Gastroesophageal sphincter (tissue), 4 donors: Measurements from ENCODE around the gene TMA7. TPM values are rescaled to one million over a fixed set of nuclear protein-coding genes. Genes with fewer than 3 reads are reported as not detected.

Experiments used
- ATAC-seq: fragments of 150-250 bp; one replicate; pipeline ENCODE4 v1.9.1; 2016; ENCODE audit warnings: mild to moderate bottlenecking, moderate library complexity
- H3K27ac ChIP-seq, 4 donors: fragments of 200-600 bp; sonication (generic) in 3 of 4; 1 replicate in 3 of 4; 2 replicates in 1 of 4; pipeline ENCODE4 v1.5.1; 2016 to 2019
- H3K27me3 ChIP-seq: fragments of 200-600 bp; sonication (generic); one replicate; pipeline ENCODE4 v1.5.1; 2019
- H3K36me3 ChIP-seq, 2 donors: fragments of 200-600 bp; sonication (generic); one replicate each; pipeline ENCODE4 v1.5.1; 2019; ENCODE audit warnings: control low read depth in 1 of 2
- H3K4me1 ChIP-seq, 3 donors: fragments of 200-600 bp; sonication (generic); 1 replicate in 2 of 3; 2 replicates in 1 of 3; pipeline ENCODE4 v1.5.1; 2016 to 2019; ENCODE audit warnings: control low read depth in 2 of 3
- H3K4me3 ChIP-seq, 2 donors: fragments of 200-600 bp; sonication (generic); one replicate each; pipeline ENCODE4 v1.5.1; 2019; ENCODE audit warnings: mild to moderate bottlenecking in 1 of 2, moderate library complexity in 1 of 2
- H3K9me3 ChIP-seq, 3 donors: fragments of 200-600 bp; sonication (generic); one replicate each; pipeline ENCODE4 v1.5.1; 2017 to 2019; ENCODE audit warnings: control low read depth in 2 of 3
- EP300 ChIP-seq: sonication (generic); formaldehyde crosslinking; IDR thresholded peaks from one replicate; pipeline ENCODE4 v1.6.1; 2017; ENCODE audit warnings: antibody characterized with exemption, mild to moderate bottlenecking
- POLR2A ChIP-seq, 2 donors: fragments of 450-650 bp; IDR thresholded peaks; one replicate each; pipeline ENCODE4 v1.6.1; 2017; ENCODE audit warnings: antibody characterized with exemption in 2 of 2, mild to moderate bottlenecking in 2 of 2, moderate library complexity in 1 of 2
- POLR2AphosphoS5 ChIP-seq: sonication (generic); formaldehyde crosslinking; IDR thresholded peaks from one replicate; pipeline ENCODE4 v1.6.1; 2017; ENCODE audit warnings: antibody characterized with exemption
- WGBS, 2 donors: methylation state at CpG; one replicate each; pipeline ENCODE4 v1.1.5; 2018; ENCODE audit warnings: low coverage in 1 of 2; 5-methylcytosine and 5-hydroxymethylcytosine counted together
- total RNA-seq, 4 donors: library from RNA; depleted of rRNA; stranded (reverse); fragments of >200 nt; gene quantifications; one replicate each; pipeline ENCODE4 v1.1.0, GENCODE V29; 2016
- TF ChIP-seq, protein P1 (sequence below), 4 experiments: fragments of 200-600 bp in 2 of 4; fragments of 450-650 bp in 2 of 4; sonication (generic) in 1 of 4; IDR thresholded peaks; one replicate each; pipeline ENCODE4 v1.5.1; 2017 to 2019; ENCODE audit warnings: antibody characterized with exemption in 4 of 4, mild to moderate bottlenecking in 2 of 4, moderate library complexity in 2 of 4

The TMA7 gene
- total RNA-seq, 4 donors from 2014 or later: 200 to 329 (median 260) TPM

DNA sequence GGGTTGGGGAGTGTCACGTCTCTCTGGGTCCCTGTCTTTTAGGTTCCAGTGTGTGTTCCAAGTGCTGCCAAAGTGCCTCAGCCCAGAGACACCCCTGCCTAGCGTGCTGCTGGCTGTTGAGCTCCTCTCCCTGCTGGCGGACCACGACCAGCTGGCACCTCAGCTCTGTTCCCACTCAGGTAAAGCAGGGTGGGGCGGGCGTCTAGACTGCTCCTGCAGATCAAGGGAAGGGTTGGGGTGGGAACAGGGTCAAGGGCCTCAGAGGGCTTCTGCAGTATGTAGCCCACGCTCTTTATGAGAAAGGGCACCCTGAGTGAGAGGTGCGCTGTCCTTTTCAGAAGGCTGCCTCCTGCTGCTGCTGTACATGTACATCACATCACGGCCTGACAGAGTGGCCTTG, 23.6 kb downstream of the TMA7 start:
- Histone ChIP-seq H3K4me3 (no peak overlapping the region), H3K27ac (peak overlapping the region in 3 of 4 donors; percentile 97 to 98 (median 97)), H3K4me1 (peaks cover 4 to 43% (median 30%) of the 10 kb centered on the region in 3 donors), H3K27me3 (no peaks in the 10 kb centered on the region), H3K9me3 (no peaks in the 10 kb centered on the region), H3K36me3 (peaks cover 0 to 66% of the 10 kb centered on the region in 2 donors)
- no peak for ATAC-seq
- TF ChIP-seq, protein P1, sequence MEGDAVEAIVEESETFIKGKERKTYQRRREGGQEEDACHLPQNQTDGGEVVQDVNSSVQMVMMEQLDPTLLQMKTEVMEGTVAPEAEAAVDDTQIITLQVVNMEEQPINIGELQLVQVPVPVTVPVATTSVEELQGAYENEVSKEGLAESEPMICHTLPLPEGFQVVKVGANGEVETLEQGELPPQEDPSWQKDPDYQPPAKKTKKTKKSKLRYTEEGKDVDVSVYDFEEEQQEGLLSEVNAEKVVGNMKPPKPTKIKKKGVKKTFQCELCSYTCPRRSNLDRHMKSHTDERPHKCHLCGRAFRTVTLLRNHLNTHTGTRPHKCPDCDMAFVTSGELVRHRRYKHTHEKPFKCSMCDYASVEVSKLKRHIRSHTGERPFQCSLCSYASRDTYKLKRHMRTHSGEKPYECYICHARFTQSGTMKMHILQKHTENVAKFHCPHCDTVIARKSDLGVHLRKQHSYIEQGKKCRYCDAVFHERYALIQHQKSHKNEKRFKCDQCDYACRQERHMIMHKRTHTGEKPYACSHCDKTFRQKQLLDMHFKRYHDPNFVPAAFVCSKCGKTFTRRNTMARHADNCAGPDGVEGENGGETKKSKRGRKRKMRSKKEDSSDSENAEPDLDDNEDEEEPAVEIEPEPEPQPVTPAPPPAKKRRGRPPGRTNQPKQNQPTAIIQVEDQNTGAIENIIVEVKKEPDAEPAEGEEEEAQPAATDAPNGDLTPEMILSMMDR (IDR thresholded peaks at IDR 0.05): no peak
- TF ChIP-seq POLR2A (IDR thresholded peaks at IDR 0.05): no peak
- no peak for TF ChIP-seq POLR2AphosphoS5
- TF ChIP-seq EP300: no peak
- WGBS, 2 donors: 80 to 83% methylated on average over 1 of the region's 9 CpGs

DNA sequence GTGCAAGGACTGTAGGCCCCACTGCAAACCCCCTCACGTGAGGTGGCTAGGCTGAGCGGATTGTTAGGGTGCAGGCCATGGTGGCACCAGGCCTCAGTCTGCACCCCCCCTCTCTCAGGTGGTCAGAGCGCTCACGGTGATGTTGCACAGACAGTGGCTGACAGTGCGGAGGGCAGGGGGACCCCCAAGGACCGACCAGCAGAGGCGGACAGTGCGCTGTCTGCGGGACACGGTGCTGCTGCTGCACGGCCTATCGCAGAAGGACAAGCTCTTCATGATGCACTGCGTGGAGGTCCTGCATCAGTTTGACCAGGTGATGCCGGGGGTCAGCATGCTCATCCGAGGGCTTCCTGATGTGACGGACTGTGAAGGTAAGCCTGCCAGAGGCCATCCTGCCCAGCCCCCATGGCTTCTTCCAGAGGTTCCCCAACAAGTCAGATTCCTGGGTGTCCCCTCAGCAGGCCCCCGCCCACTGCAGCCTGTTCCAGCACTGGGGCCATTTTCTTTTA, 24.7 kb downstream of the TMA7 start:
- H3K4me3 ChIP-seq: no peak overlapping the region
- WGBS, 2 donors: 85% methylated on average over 2 of the region's 17 CpGs; no CpG with 5 or more reads in 1 of the 2 donors
- TF ChIP-seq POLR2AphosphoS5: no peak
- TF ChIP-seq, protein P1 (IDR thresholded peaks at IDR 0.05): no peak
- TF ChIP-seq POLR2A (IDR thresholded peaks at IDR 0.05): no peak
- TF ChIP-seq EP300: no peak
- peaks cover 4 to 54% (median 40%) of the 10 kb centered on the region in 3 donors for H3K4me1 ChIP-seq
- no peak for ATAC-seq
- no peaks in the 10 kb centered on the region for H3K27me3 ChIP-seq
- H3K27ac ChIP-seq: peak overlapping the region; percentile 70 to 98 (median 97)
- H3K9me3 ChIP-seq: no peaks in the 10 kb centered on the region
- peaks cover 0 to 66% of the 10 kb centered on the region in 2 donors for H3K36me3 ChIP-seq

DNA sequence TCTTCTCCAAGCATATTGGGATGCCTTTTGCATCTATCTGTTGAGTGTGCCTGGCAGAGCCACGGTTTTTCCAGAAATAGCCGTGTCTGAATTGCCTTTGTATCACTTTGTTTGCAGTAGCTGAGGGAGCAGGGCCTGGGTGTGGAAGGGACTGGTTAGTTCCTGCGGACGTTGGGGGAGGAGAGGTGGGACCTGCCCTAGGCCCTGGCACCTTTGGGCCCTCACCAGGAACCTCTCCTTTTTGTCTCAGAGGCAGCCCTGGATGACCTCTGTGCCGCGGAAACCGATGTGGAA, 25.1 kb downstream of the TMA7 start:
- TF ChIP-seq POLR2A (IDR thresholded peaks at IDR 0.05): no peak
- TF ChIP-seq EP300: no peak
- no peak for TF ChIP-seq POLR2AphosphoS5
- TF ChIP-seq, protein P1 (IDR thresholded peaks at IDR 0.05): no peak
- H3K4me3 ChIP-seq: no peak overlapping the region
- no peaks in the 10 kb centered on the region for H3K27me3 ChIP-seq
- no peaks in the 10 kb centered on the region for H3K9me3 ChIP-seq
- peaks cover 4 to 58% (median 45%) of the 10 kb centered on the region in 3 donors for H3K4me1 ChIP-seq
- no peak for ATAC-seq
- H3K27ac ChIP-seq: peak overlapping the region; percentile 70 to 98 (median 97)
- H3K36me3 ChIP-seq: peaks cover 0 to 66% of the 10 kb centered on the region in 2 donors
- 10% methylated on average over 2 of the region's 7 CpGs; no CpG with 5 or more reads in 1 of the 2 donors for WGBS, 2 donors

DNA sequence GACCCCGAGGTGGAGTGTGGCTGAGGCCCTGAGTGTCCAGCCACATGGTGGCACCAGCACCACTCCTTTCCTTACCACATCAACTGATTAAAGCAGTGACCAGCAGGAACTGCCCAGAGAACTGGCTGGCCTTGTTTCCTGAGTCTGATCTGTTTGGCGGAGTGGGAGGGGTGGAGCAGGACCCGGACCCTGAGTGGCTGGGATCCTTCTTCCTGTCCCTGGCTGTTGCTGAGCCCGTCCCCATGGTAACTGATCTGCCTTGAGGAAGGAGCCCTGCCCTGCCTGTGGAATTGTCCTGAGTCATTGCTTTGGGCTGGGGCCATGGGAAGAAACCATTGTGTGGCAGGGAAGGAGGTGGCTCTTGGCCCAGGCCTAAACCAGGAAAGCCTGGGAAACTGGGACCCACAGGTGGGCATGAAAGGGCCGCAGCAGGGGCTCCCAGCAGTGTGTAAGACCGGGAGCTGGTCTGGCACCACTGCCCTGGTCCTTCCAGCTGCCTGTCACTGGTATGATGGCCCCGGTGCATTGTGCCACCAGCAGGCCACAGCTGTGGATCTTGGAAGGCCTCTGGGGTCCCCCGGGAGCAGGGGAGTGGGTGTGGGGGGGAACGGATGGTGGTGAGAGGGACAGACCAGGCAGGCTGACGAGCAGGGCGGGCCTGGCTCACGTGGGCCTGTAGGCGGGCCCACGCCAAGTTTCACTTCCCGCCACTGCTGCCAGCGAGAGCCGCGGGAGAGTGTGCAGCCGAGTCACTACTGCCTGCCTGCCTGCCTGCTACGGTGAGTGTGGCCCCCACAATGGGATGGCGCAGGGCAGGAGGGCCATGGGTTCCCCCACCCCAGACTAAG, 25.7 kb downstream of the TMA7 start:
- Histone ChIP-seq H3K4me3 (peak overlapping the region; percentile 28 to 57), H3K36me3 (peaks cover 0 to 65% of the 10 kb centered on the region in 2 donors), H3K27ac (peak overlapping the region; percentile 92 to 98 (median 97)), H3K4me1 (peaks cover 4 to 64% (median 50%) of the 10 kb centered on the region in 3 donors), H3K27me3 (no peaks in the 10 kb centered on the region), H3K9me3 (no peaks in the 10 kb centered on the region)
- TF ChIP-seq EP300: no peak
- peak; percentile 94 for TF ChIP-seq POLR2AphosphoS5
- TF ChIP-seq POLR2A (IDR thresholded peaks at IDR 0.05): peak; percentile 79 to 88
- TF ChIP-seq, protein P1 (IDR thresholded peaks at IDR 0.05): peak in 3 of 4 experiments; percentile 82 to 88 (median 84)
- no CpG with 5 or more reads among the region's 21 CpGs for WGBS, 2 donors
- peak; percentile 97 for ATAC-seq
